ENCODE data around the gene GCK.

DNA sequence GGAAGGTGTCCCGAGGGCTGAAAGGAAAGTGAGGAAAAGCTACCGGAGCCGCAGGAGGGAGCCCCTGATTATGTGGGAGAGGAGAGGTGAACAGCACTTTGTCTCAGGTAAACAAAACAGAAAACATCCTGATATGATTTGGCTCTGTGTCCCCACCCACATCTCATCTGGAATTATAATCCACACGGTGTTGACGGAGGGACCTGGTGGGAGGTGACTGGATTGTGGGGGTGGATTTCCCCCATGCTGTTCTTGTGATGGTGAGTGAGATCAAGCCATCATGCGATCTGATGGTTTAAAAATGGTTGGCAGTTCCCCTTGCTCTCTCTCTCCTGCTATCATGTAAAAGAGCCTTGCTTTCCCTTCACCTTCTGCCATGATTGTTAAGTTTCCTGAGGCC lies 68.8 kb downstream of the GCK start:
- TF ChIP-seq ZNF777 (CRISPR knock-in tag; IDR thresholded peaks at IDR 0.05): no peak
- TF ChIP-seq GLI4 (CRISPR knock-in tag; IDR thresholded peaks at IDR 0.05; ENCODE audit: borderline replicate concordance): no peak
- no peak for TF ChIP-seq MAFG (CRISPR knock-in tag; IDR thresholded peaks at IDR 0.05)
- no peak for TF ChIP-seq FOSL2 (CRISPR knock-in tag; IDR thresholded peaks at IDR 0.05)
- TF ChIP-seq, protein P1, sequence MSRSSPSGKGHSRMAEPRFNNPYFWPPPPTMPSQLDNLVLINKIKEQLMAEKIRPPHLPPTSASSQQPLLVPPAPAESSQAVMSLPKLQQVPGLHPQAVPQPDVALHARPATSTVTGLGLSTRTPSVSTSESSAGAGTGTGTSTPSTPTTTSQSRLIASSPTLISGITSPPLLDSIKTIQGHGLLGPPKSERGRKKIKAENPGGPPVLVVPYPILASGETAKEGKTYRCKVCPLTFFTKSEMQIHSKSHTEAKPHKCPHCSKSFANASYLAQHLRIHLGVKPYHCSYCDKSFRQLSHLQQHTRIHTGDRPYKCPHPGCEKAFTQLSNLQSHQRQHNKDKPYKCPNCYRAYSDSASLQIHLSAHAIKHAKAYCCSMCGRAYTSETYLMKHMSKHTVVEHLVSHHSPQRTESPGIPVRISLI (CRISPR knock-in tag; IDR thresholded peaks at IDR 0.05; ENCODE audit: borderline replicate concordance): no peak
- TF ChIP-seq, protein P2, sequence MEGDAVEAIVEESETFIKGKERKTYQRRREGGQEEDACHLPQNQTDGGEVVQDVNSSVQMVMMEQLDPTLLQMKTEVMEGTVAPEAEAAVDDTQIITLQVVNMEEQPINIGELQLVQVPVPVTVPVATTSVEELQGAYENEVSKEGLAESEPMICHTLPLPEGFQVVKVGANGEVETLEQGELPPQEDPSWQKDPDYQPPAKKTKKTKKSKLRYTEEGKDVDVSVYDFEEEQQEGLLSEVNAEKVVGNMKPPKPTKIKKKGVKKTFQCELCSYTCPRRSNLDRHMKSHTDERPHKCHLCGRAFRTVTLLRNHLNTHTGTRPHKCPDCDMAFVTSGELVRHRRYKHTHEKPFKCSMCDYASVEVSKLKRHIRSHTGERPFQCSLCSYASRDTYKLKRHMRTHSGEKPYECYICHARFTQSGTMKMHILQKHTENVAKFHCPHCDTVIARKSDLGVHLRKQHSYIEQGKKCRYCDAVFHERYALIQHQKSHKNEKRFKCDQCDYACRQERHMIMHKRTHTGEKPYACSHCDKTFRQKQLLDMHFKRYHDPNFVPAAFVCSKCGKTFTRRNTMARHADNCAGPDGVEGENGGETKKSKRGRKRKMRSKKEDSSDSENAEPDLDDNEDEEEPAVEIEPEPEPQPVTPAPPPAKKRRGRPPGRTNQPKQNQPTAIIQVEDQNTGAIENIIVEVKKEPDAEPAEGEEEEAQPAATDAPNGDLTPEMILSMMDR (CRISPR knock-in tag; IDR thresholded peaks at IDR 0.05): no peak
- TF ChIP-seq RORA (CRISPR knock-in tag; IDR thresholded peaks at IDR 0.05): no peak
- TF ChIP-seq HES4 (CRISPR knock-in tag; IDR thresholded peaks at IDR 0.05; ENCODE audit: borderline replicate concordance): no peak
- TF ChIP-seq CEBPB (IDR thresholded peaks at IDR 0.05; ENCODE audit: borderline replicate concordance, low read depth, low read length): no peak
- no peak for TF ChIP-seq KDM5B (CRISPR knock-in tag; IDR thresholded peaks at IDR 0.05; ENCODE audit: borderline replicate concordance)
- TF ChIP-seq, protein P3, sequence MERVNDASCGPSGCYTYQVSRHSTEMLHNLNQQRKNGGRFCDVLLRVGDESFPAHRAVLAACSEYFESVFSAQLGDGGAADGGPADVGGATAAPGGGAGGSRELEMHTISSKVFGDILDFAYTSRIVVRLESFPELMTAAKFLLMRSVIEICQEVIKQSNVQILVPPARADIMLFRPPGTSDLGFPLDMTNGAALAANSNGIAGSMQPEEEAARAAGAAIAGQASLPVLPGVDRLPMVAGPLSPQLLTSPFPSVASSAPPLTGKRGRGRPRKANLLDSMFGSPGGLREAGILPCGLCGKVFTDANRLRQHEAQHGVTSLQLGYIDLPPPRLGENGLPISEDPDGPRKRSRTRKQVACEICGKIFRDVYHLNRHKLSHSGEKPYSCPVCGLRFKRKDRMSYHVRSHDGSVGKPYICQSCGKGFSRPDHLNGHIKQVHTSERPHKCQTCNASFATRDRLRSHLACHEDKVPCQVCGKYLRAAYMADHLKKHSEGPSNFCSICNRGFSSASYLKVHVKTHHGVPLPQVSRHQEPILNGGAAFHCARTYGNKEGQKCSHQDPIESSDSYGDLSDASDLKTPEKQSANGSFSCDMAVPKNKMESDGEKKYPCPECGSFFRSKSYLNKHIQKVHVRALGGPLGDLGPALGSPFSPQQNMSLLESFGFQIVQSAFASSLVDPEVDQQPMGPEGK (CRISPR knock-in tag; IDR thresholded peaks at IDR 0.05): no peak

All from HepG2 (cell line).